ENCODE data around the gene LMNTD2.

Gene LMNTD2

DNA sequence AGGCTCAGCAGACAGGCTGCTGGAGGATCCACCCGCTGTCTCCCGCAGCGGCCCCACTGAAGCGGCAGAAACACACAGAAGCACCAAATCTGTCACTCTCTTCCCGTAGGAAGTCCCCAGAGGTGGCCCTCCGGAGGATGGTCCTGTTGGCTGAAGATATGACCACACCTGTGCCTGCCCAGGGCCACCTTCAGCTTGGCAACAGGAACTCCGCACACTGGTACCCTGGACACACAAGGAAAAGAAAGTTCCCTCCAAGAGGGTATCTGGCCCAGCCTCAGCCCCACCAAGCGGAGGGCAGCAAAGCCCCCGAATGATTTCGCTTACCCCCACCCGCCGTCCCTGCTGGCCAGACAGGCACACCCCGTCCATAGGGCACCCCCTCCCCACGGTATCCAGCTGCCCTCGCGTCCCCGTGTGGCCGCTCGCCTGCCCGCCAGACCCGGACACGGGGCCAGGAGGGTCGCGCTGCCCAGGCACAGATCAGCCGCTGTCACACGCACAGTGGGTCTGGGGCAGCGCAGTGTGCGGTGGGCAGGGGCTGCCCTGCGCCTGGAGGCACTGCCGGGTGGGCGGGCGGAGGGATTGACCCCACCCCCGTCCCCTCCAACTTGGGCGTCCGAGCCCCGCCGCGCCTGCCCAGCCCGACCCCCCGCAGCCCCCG, 7.2 kb upstream of the LMNTD2 start:
- no peak for DNase-seq

GRCh38 chr11:567011-567628, 6.6 kb upstream of the LMNTD2 start:
- no peak for DNase-seq

DNA sequence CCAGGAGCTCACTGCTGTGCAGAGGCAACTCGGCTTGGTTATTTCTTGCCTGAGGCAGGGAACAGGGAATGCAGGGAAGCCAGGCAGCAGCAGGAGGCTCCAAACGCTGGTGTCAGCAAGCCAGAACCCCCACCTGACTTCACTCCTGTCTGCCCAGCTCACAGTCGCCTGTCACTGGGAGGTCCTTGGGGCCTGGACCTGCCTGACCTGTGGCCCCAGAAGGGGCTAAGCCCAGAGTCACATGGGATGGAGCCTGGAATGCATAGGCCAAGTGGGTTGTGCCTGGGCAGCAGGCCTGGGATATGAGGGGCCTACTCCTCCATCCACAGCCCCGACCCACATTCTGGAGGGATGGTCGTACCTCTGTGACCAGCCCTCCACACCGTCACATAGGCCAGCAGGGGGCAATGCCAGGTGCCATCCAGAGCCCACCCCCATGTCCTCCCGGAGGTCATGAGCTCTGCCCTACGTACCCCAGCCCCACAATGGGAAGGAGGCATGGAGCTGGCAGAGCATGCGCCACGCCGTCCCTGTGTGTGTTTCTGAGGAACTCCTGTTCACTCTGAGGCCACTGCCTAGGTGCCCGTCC, 5.5 kb upstream of the LMNTD2 start:
- no peak for DNase-seq

- no peak for DNase-seq
These were observed 3.5 kb upstream of the LMNTD2 start for GRCh38 chr11:563812-564578.

- DNase-seq, result no peak
These were observed 2.7 kb upstream of the LMNTD2 start for GRCh38 chr11:563066-563811.

GRCh38 chr11:562046-562645, 1.6 kb upstream of the LMNTD2 start:
- no peak for DNase-seq

DNA sequence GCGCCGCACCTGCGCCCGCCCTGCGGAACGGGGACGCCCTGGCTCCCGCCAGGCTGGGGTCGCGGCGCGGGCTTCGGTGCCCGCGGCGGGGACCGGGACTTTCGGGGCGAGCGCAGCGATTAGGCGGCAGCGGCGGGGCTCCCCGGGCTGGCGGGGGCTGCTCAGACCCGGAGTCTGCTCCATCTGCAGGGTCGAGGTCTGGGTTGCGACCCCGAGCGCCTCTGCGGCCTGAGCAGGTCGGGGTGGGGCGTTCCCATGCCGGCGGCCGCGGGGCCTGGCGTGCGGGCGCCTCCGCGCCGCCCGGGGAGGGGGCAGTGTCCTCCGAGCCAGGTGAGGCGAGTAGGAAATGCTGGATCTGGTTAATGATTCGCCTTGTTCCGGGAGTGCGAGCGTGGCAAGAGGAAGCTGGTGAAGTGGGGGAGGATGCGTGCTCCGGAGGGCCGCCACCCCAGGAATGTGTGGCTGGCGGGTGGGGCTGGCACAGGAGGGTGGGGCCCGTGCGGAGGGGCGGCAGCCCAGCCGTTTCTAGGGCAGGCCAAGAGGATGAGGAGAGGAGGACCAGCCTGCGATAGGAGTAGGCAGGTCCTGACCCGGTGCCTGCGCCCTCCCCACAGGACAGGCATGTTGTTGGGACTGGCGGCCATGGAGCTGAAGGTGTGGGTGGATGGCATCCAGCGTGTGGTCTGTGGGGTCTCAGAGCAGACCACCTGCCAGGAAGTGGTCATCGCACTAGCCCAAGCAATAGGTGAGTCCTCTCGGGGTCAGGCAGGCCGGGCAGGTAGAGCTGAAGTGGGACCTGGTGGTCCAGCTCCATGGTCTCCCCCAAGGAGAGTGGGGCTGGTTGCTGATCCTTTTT, 838 bp upstream of the LMNTD2 start:
- DNase-seq, result peak in 1 of 2 donors; percentile 30

DNA sequence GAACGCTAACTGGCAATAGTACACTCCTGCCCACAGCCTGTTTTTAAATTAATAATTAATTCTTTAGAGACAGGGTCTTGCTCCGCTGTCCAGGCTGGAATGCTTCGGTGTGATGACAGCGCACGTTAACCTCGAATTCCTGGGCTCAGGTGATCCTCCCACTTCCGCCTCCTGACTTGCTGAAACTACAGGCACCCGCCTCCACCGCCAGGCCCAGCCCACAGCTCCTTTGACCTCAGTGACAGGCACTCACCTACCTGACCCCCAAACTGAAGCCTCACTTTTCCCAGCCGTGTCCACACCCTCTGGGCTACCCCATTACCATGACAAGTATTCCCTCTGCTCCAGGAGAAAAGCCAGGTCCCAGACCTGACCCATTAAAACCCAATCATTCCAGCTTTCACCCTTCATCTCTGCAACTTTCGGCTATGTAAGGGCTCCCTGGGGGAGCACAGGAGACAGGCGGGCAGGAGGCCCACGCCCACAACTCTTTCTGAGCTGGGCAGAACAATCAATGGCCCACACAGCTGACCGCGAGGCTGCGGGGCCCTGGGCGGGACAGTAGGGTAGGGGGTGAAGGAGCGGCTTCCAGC, 730 bp downstream of the LMNTD2 start:
- DNase-seq, result no peak

- no peak for DNase-seq
These were observed 1.4 kb downstream of the LMNTD2 start for GRCh38 chr11:559020-559620.

GRCh38 chr11:558503-558902, 2.0 kb downstream of the LMNTD2 start:
- DNase-seq, result no peak

GRCh38 chr11:557328-558132, 3.0 kb downstream of the LMNTD2 start:
- no peak for DNase-seq

GRCh38 chr11:556662-557256, 3.8 kb downstream of the LMNTD2 start:
- no peak for DNase-seq

DNA sequence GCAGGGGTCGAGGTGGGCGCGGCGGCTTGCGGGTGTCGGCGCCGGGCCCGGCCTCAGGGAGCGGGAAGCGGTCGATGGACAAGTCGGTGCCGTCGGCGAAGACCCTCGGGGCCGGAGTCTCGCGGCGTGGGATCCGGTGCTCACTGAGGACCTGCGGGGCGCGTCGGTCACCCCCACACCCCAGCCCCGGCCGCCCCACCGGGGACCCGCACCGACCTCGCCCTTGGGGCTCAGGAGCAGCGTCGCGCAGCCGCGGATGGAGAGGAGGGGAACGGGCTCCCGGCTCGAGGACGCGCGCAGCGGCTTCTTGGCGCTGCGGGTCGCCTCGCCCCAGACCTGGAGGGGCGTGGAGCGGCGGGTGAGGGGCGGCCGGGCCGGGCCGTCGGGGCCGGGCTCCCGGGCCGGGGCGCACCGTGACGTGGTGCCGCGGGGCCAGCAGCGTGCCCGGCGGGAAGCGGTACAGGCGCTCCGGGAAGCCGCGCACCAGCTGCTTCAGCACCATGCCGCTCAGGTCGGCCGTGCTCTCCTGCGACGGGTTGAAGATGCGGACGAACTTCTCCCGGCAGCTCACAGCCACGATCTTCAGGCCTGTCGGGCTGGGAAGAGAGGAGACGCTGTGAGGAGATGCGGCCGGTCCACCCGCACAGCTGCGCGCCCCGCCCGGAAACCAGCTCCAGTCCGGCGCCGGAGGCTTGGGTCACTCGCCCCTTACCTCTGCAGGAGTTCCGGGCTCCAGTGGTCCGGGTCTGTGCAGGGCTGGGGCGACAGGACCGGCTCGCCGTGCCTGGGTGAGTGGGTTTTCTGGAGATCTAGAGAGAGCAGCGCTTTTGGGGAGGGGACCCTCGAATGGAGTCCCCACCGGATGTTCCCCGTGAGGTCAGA, 4.5 kb downstream of the LMNTD2 start:
- DNase-seq, result no peak

DNA sequence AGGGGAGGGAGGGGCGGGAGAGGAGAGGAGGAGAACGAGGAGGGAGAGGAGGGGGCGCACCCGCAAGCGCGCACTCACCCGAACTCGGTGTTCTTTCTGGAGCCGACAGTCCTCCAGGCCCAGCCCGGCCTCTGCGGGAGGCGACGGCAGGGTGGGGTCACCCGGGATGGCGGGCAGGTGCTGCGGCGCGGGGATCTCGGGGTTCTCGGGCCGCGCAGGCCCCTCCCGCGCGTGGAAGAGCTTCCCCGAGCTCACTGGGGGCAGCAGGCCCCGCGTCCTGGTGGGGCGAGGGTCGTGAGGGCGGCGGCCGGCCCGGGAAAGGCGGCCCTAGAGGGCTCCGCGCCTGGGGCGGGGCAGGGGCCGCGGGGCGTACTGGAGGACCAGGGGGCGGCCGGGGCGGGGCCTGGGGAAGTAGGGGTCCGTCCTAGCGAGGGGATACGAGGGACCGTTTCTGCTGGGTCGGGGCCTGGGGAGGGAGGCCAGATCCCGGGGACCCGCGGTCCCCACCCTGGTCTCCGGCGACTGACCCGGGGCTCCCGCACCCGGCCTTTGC, 5.2 kb downstream of the LMNTD2 start:
- no peak for DNase-seq

DNA sequence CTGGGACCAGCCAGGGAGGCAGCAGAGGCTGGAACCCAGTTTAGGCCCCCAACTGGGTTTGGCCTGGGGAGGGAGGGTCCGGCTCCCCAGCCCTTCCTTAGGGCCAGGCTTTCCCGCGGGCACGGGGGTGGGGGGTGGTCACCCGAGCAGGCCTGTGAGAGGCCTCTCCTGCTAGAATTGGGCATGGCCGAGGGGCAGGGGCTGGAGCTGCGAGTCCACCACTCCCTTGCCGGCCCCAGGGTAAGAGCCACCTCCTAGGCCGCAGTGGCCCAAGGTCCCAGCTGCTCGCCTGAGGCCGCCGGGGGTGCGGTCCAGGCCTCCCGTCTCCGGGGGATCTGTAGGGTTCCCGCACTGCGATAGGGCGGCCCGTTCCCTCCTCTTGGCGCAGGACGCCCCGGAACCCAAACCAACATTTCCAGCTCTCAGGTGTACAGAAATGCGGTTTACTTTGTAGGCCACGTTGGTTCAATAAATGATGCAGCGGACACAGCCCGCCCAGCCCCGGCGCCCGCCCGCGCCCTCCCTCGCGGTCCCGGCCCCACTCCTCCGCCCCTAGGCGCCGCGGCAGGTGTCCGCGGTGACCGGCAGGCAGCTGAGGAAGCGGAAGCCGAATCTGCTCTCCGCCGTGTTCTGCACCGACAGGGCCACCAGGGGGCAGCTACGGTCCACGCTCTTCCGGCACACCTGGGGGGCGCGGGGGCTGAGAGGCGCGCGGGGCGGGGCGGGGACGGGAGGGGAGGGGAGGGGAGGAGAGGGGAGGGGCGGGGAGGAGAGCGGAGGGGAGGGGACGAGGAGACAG, 5.9 kb downstream of the LMNTD2 start:
- peak; percentile 79 to 82 for DNase-seq

DNA sequence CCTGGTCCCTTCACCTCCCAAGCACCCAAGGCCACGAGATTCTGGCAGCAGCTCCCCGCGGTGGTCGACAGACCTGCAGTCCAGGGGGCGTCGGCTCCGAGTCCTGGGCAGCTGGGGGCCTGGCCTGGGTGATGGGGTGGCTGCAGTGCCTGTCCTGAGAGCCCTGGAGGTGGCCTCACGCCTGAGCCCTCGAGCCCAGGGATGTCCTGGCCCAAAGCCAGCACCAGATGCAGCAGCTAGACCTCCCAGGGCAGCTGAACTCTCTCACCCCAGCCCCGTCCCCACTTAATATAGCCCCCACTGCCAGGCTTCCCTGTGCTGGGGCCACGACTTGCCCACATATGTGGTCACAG, 6.6 kb downstream of the LMNTD2 start:
- no peak for DNase-seq
